Measurements from ENCODE around the gene KCNJ16. TPM values are rescaled to one million over a fixed set of nuclear protein-coding genes. Genes with fewer than 3 reads are reported as not detected.

KCNJ16 gene
- total and polyA plus RNA-seq, 2 donors (not counting 1 experiment from before 2014, with no cell fraction given), result not detected

- Histone ChIP-seq H3K79me2 (ENCODE audit: control insufficient read depth, insufficient read depth, low read length) (no peaks in the 10 kb centered on the region), H3K4me1 (ENCODE audit: control insufficient read depth, extremely low read depth, insufficient read depth, low read length) (no peaks in the 10 kb centered on the region), H2AFZ (ENCODE audit: low read length) (no peak overlapping the region), H3K9me3 (ENCODE audit: control insufficient read depth, insufficient read depth, low read depth, low read length) (no peaks in the 10 kb centered on the region), H3K27me3 (ENCODE audit: control insufficient read depth, insufficient read depth, low read length) (no peaks in the 10 kb centered on the region), H4K20me1 (ENCODE audit: control insufficient read depth, extremely low read depth, insufficient read depth, low read length) (no peaks in the 10 kb centered on the region), H3K36me3 (ENCODE audit: control insufficient read depth, insufficient read depth, low read length) (no peaks in the 10 kb centered on the region), H3K9ac (ENCODE audit: insufficient read depth, low read length) (no peak overlapping the region), H3K4me2 (ENCODE audit: extremely low read depth, insufficient read depth, low read length) (no peak overlapping the region), H3K4me3 (replicated peaks in 1 of 4; ENCODE audit: control extremely low read depth in 1 of 4, insufficient read depth in 1 of 4, low read depth in 3 of 4, low read length in 4 of 4) (no peak overlapping the region), H3K27ac (ENCODE audit: insufficient read depth, low read length) (no peak overlapping the region)
- DNase-seq (ENCODE audit: low read depth in 2 of 2), result no peak
- TF ChIP-seq CTCF (conservative IDR thresholded peaks at IDR 0.05 in 1 of 2, IDR thresholded peaks at IDR 0.05 in 1 of 2; ENCODE audit: low read depth in 1 of 2, low read length in 2 of 2) (no peak), EZH2 (IDR thresholded peaks at IDR 0.05; ENCODE audit: low read length, missing control alignments) (no peak)
These were observed 55.3 kb downstream of the KCNJ16 start for GRCh38 chr17:70130289-70130688.

- no peaks in the 10 kb centered on the region for H3K79me2 ChIP-seq (ENCODE audit: control insufficient read depth, insufficient read depth, low read length)
- TF ChIP-seq CTCF (conservative IDR thresholded peaks at IDR 0.05 in 1 of 2, IDR thresholded peaks at IDR 0.05 in 1 of 2; ENCODE audit: low read depth in 1 of 2, low read length in 2 of 2) (no peak), EZH2 (IDR thresholded peaks at IDR 0.05; ENCODE audit: low read length, missing control alignments) (no peak)
- H4K20me1 ChIP-seq (ENCODE audit: control insufficient read depth, extremely low read depth, insufficient read depth, low read length), result no peaks in the 10 kb centered on the region
- H3K4me1 ChIP-seq (ENCODE audit: control insufficient read depth, extremely low read depth, insufficient read depth, low read length), result peaks cover 4% of the 10 kb centered on the region
- no peak overlapping the region for H3K4me3 ChIP-seq (replicated peaks in 1 of 4; ENCODE audit: control extremely low read depth in 1 of 4, insufficient read depth in 1 of 4, low read depth in 3 of 4, low read length in 4 of 4)
- H3K9ac ChIP-seq (ENCODE audit: insufficient read depth, low read length), result no peak overlapping the region
- no peaks in the 10 kb centered on the region for H3K36me3 ChIP-seq (ENCODE audit: control insufficient read depth, insufficient read depth, low read length)
- DNase-seq (ENCODE audit: low read depth in 2 of 2), result no peak
- no peak overlapping the region for H3K4me2 ChIP-seq (ENCODE audit: extremely low read depth, insufficient read depth, low read length)
- H3K27me3 ChIP-seq (ENCODE audit: control insufficient read depth, insufficient read depth, low read length), result no peaks in the 10 kb centered on the region
- no peak overlapping the region for H3K27ac ChIP-seq (ENCODE audit: insufficient read depth, low read length)
- H2AFZ ChIP-seq (ENCODE audit: low read length), result no peak overlapping the region
- no peaks in the 10 kb centered on the region for H3K9me3 ChIP-seq (ENCODE audit: control insufficient read depth, insufficient read depth, low read depth, low read length)
These were observed 57.5 kb downstream of the KCNJ16 start for GRCh38 chr17:70132505-70132904.

DNA sequence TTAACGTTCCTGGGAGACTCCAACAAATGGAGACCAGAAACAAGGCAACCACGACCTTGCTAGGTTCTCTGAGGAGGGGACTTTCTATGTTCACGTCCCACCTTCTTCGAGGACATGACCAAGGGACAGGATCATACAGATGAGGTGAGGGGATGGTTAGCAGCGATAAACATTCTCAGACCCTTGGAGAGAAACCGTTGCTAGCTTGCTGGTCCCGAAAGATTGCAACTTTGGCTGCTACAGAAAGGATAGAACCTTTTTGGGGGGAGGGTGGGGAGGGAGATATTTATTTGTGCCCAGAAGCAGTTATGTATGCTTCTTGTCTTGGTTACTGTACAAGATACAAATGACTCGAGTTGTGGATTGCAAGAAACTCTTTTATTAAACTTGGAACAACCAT lies 59.0 kb downstream of the KCNJ16 start:
- H3K9ac ChIP-seq (ENCODE audit: insufficient read depth, low read length), result no peak overlapping the region
- no peak overlapping the region for H3K4me2 ChIP-seq (ENCODE audit: extremely low read depth, insufficient read depth, low read length)
- H3K79me2 ChIP-seq (ENCODE audit: control insufficient read depth, insufficient read depth, low read length), result no peaks in the 10 kb centered on the region
- peaks cover 11% of the 10 kb centered on the region for H3K4me1 ChIP-seq (ENCODE audit: control insufficient read depth, extremely low read depth, insufficient read depth, low read length)
- H3K36me3 ChIP-seq (ENCODE audit: control insufficient read depth, insufficient read depth, low read length), result no peaks in the 10 kb centered on the region
- H3K27ac ChIP-seq (ENCODE audit: insufficient read depth, low read length), result no peak overlapping the region
- no peak for TF ChIP-seq CTCF (conservative IDR thresholded peaks at IDR 0.05 in 1 of 2, IDR thresholded peaks at IDR 0.05 in 1 of 2; ENCODE audit: low read depth in 1 of 2, low read length in 2 of 2)
- TF ChIP-seq EZH2 (IDR thresholded peaks at IDR 0.05; ENCODE audit: low read length, missing control alignments), result no peak
- H3K4me3 ChIP-seq (replicated peaks in 1 of 4; ENCODE audit: control extremely low read depth in 1 of 4, insufficient read depth in 1 of 4, low read depth in 3 of 4, low read length in 4 of 4), result no peak overlapping the region
- H2AFZ ChIP-seq (ENCODE audit: low read length), result no peak overlapping the region
- no peaks in the 10 kb centered on the region for H4K20me1 ChIP-seq (ENCODE audit: control insufficient read depth, extremely low read depth, insufficient read depth, low read length)
- no peaks in the 10 kb centered on the region for H3K9me3 ChIP-seq (ENCODE audit: control insufficient read depth, insufficient read depth, low read depth, low read length)
- no peak for DNase-seq (ENCODE audit: low read depth in 2 of 2)
- no peaks in the 10 kb centered on the region for H3K27me3 ChIP-seq (ENCODE audit: control insufficient read depth, insufficient read depth, low read length)
